EH (cell line): ENCODE measurements around the gene SNED1.

ENCODE experiments used
- DNase-seq: peaks from one replicate; pipeline ENCODE4 v3.0.0-alpha.2; 2015; ENCODE audit warnings: low read depth

Gene SNED1

DNA sequence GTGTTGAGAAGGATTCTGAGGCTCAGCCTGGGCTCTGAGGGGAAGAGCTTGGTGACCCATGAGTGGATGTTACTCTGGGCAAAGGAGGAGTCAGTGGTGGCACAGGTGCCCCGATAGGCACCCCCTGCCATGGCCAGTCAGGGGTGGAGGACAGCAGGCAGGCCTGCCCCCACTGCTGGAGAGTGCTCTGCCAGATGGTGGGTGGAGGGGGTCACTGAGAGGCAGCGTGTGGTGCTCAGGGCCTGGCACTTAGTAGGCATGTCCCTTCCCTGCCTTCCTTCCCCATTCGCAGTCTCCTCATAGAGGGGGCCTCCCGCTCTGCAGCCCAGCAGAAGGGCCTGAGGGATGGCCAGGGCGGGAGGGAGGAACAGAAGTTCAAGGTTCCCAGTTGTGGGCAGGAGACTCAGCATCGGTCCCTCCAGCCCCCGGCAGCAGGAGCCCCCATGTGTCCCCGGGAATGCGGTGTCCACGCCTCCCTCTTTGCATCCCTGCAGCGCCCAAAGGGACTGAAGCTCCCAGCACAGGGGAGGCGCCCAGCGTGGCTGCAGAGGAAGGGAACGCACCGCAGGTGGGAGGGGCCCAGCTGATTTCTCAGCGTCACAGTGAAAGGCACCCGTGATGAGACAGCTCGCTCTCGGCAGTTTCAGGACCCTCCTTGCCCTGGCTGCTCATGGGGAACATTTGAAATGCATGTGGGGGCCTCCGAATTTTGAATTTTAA lies 5.7 kb upstream of the SNED1 start:
- DNase-seq, result no peak

DNA sequence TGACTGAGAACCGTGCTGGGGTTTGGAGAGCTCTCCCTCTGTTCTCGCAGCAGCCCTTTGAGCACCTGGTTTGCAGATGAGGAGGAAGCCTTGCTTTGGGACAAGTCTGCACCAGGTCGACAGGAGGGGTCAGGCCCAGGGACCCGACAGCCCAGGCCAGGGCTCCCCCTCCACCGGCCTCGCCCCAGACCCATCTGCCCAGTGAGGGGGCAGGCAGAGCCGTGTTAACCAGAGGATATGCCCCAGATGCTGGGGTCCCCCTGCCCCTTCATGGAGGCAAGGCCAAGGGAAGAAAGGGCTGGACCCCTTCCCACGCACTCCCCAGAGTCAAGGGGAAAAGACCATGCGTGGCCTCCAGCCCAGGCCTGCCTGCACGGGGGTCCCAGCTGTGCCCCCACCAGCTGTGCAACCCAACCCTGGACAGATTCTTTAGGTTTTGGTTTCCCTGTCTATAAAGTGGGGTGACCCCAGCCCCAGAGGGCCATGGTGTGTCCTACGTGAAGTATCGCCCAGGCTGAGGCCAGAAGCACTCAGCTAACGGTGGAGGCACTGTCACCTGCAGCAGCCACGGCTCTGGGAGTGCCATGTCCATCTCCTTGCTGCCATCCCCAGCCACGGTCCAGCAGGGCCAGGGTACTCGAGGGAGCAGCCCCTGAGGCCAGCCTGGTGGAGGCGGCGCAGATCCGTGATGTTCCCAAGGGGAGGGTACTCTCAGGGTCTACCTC lies 4.8 kb upstream of the SNED1 start:
- no peak for DNase-seq

DNA sequence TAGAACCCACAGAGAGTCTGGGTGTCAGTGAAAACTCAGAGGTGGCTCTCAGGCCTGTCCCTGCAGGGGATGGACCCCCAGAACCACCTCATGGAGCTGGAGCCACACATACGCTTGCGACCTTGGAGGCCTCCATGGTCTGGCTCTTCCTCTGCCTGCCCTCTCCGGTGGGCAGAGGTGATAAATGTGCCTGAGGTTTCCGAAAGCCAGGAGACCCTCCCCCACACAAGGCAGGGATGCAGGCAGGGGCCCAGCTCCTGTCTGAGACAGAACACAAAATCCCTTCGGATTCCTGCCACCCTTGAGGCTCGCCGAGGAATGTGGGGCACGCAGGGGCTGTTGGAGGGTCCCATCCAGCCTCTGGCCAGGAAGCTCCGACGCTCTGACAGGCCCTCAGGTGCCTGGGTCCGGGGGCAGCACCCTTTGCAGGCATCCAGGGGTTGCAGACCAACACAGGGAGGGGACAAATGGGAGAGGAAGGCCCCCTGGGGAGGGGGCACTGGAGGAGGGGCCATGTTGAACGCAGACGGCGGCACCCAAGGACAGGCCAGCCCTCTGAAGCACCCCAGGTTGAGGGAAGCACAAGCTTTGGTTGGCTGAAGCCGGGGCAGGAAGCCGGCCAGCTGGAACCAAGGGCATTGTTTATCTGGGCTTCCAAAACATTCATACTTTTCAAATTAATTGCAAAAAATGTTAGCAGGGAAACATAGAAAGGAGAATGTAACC lies 4.1 kb upstream of the SNED1 start:
- DNase-seq, result no peak

DNA sequence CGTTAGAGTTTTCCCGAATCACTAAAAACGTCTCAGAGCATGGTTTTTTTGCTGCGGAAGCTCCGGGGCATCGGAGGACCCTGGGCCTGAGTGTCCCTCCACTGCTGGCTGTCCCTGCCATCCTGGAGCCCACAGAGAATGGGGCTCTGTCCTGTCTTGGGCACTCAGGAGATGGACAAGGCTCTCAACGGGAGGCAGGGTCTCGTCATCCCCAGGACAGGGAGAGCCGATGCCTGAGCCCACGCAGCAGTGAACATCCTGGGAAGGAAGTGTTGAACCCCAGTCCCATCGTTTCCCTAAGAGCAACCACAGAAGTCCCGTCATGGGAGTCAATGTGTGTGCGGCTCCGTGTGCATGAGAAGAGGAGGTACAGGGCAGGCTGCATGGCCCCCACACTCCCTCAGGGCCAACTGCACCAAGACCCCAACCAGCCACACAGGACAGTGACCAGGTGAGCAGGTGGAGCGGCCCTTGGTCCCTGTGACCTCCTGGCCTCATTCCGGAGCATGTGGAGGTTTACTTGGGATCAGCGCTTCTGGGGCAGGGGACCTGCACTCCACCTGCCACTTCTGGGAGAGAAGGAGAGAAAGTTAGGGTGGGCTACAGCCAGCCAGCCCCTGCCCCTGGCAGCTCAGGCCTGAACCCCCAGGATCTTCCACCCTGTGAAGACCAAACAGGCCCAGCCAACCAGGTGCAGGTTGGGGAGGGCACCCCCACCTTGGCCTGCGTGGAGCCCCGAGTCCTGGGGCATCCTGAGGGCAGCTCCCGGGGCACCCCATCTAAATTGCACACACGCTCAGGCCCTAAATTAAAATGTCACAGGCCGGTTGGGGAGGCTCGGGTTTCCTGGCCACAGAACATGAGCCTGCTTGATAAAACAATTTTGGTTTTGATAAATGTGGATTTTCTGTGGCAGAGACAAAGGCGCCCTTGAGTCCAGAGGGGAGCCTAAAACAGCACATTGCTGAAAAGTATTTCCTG lies 3.1 kb upstream of the SNED1 start:
- no peak for DNase-seq

DNA sequence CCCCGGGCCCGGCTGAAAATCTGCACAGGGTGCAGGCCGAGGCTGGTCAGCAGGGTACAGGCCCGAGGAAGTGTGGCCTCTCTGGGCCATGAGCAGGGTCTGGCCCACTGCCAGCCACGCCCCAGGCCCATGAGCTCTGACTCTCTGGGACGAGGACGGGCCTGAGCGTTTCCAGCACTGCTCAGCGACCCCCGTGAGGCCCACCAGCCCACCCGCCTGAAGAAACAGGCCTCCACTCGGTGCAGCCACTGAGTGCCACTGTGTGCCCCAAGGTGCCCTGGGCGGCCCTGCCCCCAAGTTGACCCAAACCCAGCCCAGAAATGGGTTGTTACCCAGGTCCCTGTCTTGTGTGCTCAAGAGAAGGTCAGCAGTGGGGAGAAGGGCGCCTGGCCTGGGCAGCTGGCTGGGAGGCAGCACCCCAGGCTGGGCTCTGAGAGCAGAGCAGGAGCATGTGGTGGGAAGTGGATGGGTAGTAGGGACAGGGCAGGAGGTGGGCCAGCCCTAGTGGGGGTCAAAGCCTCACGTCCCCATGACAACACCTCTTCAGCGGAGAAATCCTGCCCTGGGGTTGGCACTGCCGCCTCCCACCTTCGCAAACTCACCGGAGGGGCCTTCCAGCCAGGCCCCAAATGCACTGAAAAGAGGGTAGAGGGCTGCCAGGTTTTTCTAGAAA lies 2.1 kb upstream of the SNED1 start:
- no peak for DNase-seq

DNA sequence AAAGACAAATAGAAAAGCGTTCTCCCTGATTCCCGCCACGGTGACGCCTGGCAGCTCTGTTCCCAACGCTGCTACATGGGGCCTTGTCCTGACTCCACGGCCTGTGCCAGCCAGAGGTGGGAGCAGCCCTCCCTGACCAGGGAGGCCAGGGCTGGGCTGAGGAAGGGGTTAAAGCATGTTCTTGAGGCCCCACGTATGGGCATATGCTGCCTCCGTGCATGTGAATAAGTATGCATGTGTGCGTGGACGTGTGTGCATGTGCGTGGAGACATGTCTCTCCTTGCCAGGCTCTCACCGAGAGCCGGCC lies 1.6 kb upstream of the SNED1 start:
- DNase-seq, result no peak

DNA sequence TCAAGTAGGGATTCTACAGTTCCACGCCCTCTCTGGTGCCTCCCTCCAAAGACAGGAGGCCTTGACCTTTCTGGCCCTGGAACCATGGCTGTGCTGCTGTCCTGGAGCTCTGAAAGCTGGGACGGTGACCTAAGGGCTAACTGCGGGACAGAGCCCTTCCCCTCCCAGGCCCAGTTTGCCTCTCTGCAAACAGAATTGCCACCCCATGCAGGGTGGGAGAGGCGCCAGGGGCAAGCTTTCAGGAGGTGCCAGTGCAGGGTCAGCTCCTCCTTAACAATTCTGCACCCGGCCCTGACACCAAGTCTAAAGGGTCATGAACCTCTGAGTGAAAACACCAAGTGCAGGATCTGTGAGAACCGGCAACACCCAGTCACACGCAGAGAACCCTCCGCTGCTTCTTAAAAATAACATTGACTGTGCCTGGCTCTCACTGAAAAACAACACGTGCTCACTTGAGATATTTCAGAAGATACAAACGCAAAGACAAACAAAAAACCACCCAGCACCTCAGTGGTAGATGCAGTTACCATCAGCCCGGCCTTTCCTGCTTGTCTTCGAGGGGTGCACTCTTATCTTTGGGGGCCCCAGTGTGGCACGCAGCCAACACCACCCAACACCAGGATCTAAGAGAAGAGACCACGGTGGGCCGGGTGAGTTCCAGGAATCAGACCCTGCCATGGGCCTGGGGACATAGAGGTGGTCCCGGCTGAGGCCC lies 1.1 kb upstream of the SNED1 start:
- no peak for DNase-seq

DNA sequence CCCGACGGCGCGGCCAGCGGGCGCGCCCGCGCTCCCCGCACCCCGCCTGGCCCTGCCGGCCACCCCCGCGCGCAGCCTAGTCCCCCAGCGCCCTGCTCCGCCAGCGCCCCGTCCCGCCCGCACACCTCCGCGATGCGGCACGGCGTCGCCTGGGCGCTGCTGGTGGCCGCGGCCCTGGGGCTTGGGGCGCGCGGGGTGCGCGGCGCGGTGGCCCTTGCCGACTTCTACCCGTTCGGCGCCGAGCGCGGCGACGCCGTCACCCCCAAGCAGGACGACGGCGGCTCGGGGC lies 232 bp downstream of the SNED1 start:
- no peak for DNase-seq

DNA sequence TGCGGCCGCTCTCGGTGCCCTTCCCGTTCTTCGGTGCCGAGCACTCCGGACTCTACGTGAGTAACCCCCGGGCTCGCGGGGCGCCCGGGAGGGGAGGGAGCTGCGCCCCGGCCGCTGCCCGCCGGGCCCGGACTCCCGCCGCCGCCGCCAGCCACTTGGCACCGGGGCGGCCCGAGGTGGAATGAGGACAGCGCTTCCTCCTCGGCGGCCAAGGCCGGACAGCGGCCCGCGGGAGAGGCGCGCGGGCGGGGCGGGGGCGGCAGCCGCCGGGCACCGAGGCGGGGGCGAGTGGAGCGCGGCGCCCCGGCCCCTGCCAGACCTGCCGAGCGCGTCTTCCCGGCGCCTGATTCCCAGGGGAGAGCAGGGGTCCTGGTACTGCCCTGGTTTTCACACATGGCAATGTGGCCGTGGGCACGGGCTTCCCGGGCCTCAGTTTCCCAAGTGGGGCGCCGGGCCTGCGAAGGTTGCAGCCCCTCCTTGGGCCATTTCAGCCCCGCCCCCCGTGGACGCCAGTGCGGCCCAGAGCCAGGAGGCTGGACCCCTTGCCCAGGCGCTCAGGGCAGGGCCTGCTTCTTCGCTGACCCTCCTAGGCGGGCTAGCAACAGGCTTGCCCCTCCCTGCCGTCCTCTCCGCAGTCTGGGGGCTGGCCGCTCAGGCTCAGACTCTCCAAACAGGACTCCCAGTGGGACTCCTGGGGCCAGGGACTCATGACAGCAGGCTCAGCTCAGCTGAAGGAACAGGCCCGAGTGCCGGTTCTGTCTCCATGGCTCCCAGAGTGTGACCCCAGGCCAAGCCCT lies 775 bp downstream of the SNED1 start:
- DNase-seq, result peak; percentile 41

DNA sequence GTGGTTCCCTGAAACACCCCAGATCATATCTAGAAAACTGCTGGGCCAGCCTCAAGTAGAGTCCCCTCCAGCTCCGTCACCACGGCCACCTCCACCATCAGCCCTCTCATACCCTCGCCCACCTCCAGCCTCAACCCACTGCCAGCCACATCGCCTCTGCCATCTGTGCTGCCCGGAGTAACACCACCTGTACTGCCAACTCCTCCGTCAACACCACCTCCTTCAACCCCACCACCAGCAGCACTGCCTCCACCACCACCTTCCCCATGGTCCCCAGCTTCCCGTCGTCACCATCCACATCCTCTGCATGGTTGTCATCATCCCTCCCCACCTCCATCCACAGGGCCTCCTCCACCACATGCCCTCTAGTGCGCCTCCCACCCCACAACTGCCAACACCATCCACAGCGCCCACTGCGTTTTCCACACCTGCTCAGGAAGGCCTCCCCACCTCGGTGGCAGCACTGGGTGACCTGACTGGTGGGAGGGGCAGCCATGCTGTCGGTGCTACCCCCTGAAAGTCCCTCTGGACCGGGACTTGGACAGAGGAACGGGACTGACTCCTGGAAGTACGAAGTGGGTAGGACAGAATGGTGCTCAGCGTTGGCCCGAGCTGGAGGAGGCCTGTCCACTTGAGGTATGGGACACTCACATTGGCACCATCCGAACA lies 1.6 kb downstream of the SNED1 start:
- DNase-seq, result no peak

DNA sequence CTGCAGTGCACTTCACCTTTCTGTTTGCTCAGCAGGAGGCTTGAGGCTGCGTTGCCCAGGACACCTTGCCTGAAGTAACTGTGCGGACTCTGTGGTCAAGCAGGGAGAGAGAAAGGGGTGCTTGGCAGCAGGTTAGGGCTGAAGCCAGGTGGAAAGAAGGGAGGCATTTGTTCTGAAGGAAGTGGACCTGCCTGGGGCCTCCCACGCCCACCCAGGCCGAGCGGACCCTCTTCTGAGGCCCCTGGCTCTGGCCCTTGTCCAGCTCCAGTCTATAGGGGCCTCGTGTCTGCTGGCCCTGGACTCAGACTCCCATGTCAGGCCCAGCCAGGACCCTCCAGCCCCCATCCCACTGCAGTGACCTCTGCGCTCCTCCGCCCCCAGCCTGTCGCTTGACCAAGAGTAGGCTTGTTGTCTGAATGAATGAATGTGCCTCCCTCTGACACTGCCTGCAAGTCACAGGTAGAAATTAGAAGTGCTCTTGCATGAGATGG lies 2.5 kb downstream of the SNED1 start:
- DNase-seq, result no peak

DNA sequence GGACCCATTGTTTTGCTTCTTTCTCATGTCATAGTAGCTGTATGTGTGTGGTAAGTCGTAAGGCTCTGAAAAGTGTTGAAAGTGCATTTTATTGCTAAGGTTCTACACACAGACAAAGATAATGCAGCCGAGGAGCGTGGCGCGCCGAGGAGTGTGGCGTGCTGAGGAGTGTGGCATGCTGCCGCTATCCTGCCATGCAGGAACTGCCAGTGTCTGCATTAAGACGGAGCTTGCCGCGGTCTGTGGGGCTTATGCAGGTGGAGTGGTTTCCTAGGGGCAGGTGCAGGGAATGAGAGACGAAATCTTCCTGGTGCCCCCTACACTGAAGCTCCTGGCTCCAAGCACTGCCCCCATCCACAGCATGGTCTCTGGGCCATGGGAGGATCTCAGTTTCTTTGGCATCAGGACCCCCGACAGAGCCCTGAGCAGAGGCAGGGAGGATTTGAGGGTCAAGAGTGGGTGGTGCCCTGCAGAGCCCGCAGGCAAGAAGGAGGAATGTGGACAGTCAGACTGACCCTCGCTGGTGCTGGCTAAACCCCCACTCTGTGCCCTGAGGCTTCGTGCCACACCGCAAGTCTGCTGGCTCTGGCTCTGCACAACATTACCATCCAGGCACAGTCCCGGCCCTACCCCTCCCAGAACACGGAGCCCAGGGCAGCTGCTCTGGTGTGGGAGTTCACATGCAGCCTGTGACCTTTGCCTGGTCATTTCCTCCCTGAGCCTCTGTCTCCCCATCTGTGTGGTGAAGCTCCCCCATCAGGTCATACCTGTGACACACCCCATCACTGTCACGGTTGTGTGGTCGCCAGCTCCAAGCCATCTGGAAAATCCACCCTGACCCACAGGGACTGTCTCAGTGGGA lies 3.2 kb downstream of the SNED1 start:
- no peak for DNase-seq

DNA sequence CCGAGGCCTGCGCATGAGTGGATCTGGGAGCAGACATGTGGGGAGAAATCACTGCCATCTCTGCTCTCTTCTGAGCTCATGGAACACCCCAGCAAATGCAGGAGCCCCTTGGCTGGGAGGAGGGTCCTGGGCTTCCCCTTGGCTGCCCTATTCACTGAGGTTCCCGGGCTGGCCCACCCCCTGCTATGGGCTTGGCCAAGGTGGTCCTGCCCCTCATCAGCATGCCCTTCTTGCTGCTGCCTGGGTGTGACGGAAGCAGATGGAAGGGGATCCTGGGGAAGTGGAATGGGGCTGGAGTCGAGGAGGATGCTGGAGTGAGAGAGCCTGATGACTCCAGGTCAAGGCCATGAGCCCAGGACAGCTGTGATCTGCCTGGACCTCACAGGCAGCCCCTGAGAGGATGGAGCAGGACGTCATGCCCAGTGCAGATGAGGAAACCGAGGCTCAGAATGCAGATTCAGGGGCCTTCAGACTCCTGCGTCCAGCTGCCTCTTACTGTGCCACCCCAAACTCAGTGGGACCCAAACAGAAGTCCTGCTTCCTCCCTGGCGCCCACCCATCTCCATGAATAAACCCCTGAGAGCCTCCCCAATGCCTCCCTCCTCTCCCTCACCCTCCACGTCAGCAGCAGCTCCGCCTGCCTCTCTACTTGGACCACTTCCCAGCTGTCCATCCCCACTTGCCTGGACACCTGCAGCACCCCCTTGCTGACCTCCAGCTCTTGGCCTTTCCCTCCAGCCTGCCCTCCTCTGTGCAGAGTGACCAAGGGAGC lies 4.0 kb downstream of the SNED1 start:
- DNase-seq, result no peak

DNA sequence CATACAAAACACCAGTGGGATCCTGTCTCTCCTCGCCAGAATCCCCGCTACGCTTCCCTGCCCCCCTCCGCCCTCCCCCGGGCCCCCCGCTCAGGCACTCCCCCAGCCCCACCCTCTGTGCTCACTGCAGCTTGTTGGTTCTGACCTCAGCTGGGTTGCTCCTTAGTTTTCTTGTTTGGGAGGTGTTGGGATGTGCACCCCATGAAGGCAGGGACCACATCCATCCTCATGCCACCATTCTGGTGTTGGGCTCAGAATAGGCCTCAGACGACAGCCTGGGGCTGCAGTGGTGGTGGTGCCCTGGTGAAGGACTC lies 4.6 kb downstream of the SNED1 start:
- DNase-seq, result no peak

DNA sequence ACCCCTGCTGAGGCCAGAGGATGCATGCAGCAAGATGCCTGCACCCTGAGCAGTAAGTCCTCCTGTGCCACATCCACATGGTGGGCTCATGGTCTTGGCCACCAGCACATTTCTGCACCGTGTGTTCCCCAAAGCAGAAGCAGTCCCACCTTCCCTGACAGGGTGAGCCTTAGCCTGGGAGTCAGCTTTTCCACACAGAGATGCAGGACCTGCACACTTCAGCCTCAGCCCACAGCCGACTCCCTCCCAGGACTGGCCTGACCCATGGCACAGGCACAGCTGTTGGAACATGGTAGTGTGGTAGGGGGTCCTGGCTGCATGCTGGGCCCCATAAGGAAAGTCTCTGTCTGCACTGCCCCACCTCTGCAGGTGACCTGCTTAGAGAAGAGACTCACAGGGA lies 5.0 kb downstream of the SNED1 start:
- DNase-seq, result no peak

DNA sequence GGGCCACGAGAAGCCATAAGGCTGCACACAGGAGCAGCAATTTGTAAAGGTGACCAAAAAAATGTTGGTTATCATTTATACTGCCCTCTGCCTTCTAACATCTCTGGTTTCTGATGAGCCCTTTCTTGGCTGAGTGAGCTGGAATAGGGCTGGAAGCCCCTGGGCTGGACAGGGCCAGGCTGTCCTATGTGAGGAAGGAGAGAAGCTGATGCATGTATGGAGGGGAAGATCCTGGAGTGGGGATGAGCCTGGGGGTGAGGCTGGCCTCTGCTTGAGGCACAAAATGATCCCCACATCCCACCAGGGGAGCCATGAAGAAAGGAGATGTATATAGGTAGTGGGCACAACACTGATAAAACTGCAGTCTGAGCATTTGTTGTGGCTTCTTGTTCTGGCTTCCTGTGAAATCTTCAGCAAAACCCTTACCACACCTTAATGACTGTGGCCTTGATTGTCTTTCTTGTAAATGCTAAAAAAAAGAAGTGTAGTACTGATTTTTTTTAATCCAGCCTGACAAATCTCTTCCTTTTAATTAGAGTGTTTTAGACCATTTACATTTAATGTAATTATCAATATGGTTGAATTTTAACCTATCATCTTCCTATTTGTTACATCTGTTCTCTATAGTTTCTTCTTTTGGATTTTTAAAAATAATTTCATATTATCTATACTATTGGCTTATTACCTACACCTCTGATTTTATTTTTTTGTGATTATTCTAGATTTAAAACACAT lies 5.6 kb downstream of the SNED1 start:
- DNase-seq, result no peak

DNA sequence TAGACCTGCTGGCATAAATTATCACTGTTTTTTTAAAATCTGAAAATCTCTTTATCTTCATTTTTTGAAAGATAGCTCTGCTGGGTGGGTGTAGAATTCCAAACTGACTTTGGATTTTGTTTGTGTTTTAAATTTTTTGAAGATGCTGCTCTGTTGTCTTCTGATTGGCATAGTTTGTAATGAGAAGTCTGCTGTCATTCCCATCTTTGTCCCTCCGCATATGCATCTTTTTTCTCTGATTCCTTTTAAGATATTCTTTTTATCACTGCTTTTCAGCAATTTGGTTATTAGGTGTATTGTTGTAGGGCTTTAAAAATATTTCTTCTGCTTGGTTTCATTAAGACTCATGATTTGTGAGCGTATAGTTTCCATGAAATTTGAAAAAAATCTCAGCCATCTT lies 7.2 kb downstream of the SNED1 start:
- no peak for DNase-seq
